Ovary (tissue), 3 donors: ENCODE measurements around the gene HNF1B.

ENCODE experiments used
- EP300 ChIP-seq: sonication (generic); formaldehyde crosslinking; IDR thresholded peaks from one replicate; pipeline ENCODE4 v1.6.1; 2017; ENCODE audit warnings: antibody characterized with exemption
- POLR2A ChIP-seq: fragments of 450-650 bp; IDR thresholded peaks from one replicate; pipeline ENCODE4 v1.6.1; 2017; ENCODE audit warnings: antibody characterized with exemption, mild to moderate bottlenecking, moderate library complexity
- TF ChIP-seq, protein P1 (sequence below), 3 donors: fragments of 450-650 bp in 2 of 3; fragments of 200-600 bp in 1 of 3; IDR thresholded peaks; one replicate each; pipeline versions ENCODE4 v1.5.1 to v1.8.0; 2016 to 2022; ENCODE audit warnings: antibody characterized with exemption in 3 of 3, mild to moderate bottlenecking in 1 of 3
- donor health status: DM: no; HTN: no; CAD: no.

DNA sequence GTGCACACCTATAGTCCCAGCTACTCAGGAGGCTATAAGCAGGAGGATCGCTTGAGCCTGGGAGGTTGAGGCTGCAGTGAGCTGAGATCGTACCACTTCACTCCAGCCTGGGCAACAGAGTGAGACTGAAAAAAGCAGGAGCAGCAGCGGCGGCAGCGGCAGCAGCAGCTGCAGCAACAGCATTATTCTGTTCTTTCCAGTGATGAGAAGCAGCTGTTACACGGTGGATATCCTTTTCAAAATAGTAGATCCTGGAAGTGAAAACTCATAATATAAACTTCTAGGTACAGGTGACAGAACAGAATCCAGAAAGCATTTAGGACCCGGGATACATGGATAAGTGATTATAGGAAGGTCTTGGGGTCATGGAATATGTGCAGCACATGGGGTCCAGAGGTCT lies 17.8 kb upstream of the HNF1B start:
- TF ChIP-seq, protein P1, sequence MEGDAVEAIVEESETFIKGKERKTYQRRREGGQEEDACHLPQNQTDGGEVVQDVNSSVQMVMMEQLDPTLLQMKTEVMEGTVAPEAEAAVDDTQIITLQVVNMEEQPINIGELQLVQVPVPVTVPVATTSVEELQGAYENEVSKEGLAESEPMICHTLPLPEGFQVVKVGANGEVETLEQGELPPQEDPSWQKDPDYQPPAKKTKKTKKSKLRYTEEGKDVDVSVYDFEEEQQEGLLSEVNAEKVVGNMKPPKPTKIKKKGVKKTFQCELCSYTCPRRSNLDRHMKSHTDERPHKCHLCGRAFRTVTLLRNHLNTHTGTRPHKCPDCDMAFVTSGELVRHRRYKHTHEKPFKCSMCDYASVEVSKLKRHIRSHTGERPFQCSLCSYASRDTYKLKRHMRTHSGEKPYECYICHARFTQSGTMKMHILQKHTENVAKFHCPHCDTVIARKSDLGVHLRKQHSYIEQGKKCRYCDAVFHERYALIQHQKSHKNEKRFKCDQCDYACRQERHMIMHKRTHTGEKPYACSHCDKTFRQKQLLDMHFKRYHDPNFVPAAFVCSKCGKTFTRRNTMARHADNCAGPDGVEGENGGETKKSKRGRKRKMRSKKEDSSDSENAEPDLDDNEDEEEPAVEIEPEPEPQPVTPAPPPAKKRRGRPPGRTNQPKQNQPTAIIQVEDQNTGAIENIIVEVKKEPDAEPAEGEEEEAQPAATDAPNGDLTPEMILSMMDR (IDR thresholded peaks at IDR 0.05): no peak
- no peak for TF ChIP-seq POLR2A
- no peak for TF ChIP-seq EP300
